ENCODE measurements around the gene SPCS1.

Gene SPCS1

DNA sequence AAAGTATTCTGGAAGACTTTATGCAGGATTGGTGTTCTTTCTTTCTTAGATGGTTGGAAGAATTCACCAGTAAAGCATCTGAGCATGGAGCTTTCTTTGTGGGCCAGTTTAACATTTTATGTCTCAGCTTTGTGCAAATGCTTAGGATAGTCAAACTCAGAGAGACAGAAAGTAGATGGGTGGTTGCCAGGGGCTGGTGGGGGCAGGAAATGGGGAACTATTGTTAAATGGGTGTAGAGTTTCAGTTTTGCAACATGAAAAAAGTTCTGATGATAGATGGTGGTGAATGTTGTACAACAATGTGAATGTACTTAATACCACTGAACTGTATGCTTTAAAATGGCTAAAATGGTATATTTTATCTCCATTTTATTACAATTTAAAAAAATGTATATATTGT lies 24.8 kb downstream of the SPCS1 start:
- H3K4me1 ChIP-seq (ENCODE audit: insufficient read depth, low read length): no peaks in the 10 kb centered on the region
- H3K27me3 ChIP-seq (ENCODE audit: insufficient read depth, low read length, poor library complexity): no peaks in the 10 kb centered on the region
- H2AFZ ChIP-seq (ENCODE audit: low read depth, low read length): no peak overlapping the region
- no peak overlapping the region for H3K9ac ChIP-seq (ENCODE audit: low read depth, low read length)
- H3K9me3 ChIP-seq (ENCODE audit: insufficient read depth, low read length, severe bottlenecking): peaks cover 3% of the 10 kb centered on the region
- H3K4me3 ChIP-seq (ENCODE audit: low read depth in 1 of 2, low read length in 2 of 2): no peak overlapping the region
- no peaks in the 10 kb centered on the region for H4K20me1 ChIP-seq (ENCODE audit: insufficient read depth, low read length)
- no peaks in the 10 kb centered on the region for H3K79me2 ChIP-seq (ENCODE audit: insufficient read depth, low read length)
- peaks cover 53% of the 10 kb centered on the region for H3K36me3 ChIP-seq (ENCODE audit: insufficient read depth, low read length)
- DNase-seq: no peak
- no peak overlapping the region for H3K27ac ChIP-seq (ENCODE audit: low read length)
- TF ChIP-seq EZH2 (IDR thresholded peaks at IDR 0.05; ENCODE audit: borderline replicate concordance, low read depth, low read length, severe bottlenecking): no peak
- TF ChIP-seq, protein P1, sequence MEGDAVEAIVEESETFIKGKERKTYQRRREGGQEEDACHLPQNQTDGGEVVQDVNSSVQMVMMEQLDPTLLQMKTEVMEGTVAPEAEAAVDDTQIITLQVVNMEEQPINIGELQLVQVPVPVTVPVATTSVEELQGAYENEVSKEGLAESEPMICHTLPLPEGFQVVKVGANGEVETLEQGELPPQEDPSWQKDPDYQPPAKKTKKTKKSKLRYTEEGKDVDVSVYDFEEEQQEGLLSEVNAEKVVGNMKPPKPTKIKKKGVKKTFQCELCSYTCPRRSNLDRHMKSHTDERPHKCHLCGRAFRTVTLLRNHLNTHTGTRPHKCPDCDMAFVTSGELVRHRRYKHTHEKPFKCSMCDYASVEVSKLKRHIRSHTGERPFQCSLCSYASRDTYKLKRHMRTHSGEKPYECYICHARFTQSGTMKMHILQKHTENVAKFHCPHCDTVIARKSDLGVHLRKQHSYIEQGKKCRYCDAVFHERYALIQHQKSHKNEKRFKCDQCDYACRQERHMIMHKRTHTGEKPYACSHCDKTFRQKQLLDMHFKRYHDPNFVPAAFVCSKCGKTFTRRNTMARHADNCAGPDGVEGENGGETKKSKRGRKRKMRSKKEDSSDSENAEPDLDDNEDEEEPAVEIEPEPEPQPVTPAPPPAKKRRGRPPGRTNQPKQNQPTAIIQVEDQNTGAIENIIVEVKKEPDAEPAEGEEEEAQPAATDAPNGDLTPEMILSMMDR (IDR thresholded peaks at IDR 0.05; ENCODE audit: borderline replicate concordance, extremely low read depth, low read length, poor library complexity, severe bottlenecking): no peak
- H3K4me2 ChIP-seq (ENCODE audit: insufficient read depth, low read length): no peak overlapping the region
- no peak for ATAC-seq (ENCODE audit: insufficient read depth, low read depth)

DNA sequence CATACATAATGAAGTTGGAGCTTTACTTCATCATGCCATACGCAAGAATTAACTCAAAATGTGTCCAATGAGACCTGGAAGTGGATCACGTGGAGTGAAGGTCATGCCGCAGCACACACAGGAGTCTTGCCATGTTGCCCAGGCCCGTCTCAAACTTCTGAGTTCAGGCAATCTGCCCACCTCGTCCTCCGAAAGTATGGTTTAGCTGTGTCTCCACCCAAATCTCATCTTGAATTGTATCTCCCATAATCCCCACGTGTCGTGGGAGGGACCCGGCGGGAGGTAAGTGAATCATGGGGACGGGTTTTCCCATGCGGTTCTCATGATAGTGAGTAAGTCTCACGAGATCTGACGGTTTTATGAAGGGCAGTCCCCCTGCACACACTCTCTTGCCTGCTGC lies 25.7 kb downstream of the SPCS1 start:
- Histone ChIP-seq H3K9me3 (ENCODE audit: insufficient read depth, low read length, severe bottlenecking) (peaks cover 3% of the 10 kb centered on the region), H3K27ac (ENCODE audit: low read length) (no peak overlapping the region), H3K79me2 (ENCODE audit: insufficient read depth, low read length) (no peaks in the 10 kb centered on the region), H4K20me1 (ENCODE audit: insufficient read depth, low read length) (no peaks in the 10 kb centered on the region), H3K4me1 (ENCODE audit: insufficient read depth, low read length) (no peaks in the 10 kb centered on the region), H3K36me3 (ENCODE audit: insufficient read depth, low read length) (peaks cover 55% of the 10 kb centered on the region), H3K27me3 (ENCODE audit: insufficient read depth, low read length, poor library complexity) (no peaks in the 10 kb centered on the region), H3K9ac (ENCODE audit: low read depth, low read length) (no peak overlapping the region), H3K4me3 (ENCODE audit: low read depth in 1 of 2, low read length in 2 of 2) (no peak overlapping the region), H2AFZ (ENCODE audit: low read depth, low read length) (no peak overlapping the region), H3K4me2 (ENCODE audit: insufficient read depth, low read length) (no peak overlapping the region)
- TF ChIP-seq EZH2 (IDR thresholded peaks at IDR 0.05; ENCODE audit: borderline replicate concordance, low read depth, low read length, severe bottlenecking): no peak
- TF ChIP-seq, protein P1 (IDR thresholded peaks at IDR 0.05; ENCODE audit: borderline replicate concordance, extremely low read depth, low read length, poor library complexity, severe bottlenecking): no peak
- ATAC-seq (ENCODE audit: insufficient read depth, low read depth) (no peak), DNase-seq (no peak)

- no peak overlapping the region for H2AFZ ChIP-seq (ENCODE audit: low read depth, low read length)
- H3K36me3 ChIP-seq (ENCODE audit: insufficient read depth, low read length): peaks cover 59% of the 10 kb centered on the region
- H3K9me3 ChIP-seq (ENCODE audit: insufficient read depth, low read length, severe bottlenecking): peaks cover 3% of the 10 kb centered on the region
- no peak overlapping the region for H3K4me3 ChIP-seq (ENCODE audit: low read depth in 1 of 2, low read length in 2 of 2)
- no peaks in the 10 kb centered on the region for H3K4me1 ChIP-seq (ENCODE audit: insufficient read depth, low read length)
- H3K9ac ChIP-seq (ENCODE audit: low read depth, low read length): no peak overlapping the region
- H3K79me2 ChIP-seq (ENCODE audit: insufficient read depth, low read length): no peaks in the 10 kb centered on the region
- no peaks in the 10 kb centered on the region for H4K20me1 ChIP-seq (ENCODE audit: insufficient read depth, low read length)
- no peak overlapping the region for H3K4me2 ChIP-seq (ENCODE audit: insufficient read depth, low read length)
- TF ChIP-seq, protein P1 (IDR thresholded peaks at IDR 0.05; ENCODE audit: borderline replicate concordance, extremely low read depth, low read length, poor library complexity, severe bottlenecking): no peak
- no peak for TF ChIP-seq EZH2 (IDR thresholded peaks at IDR 0.05; ENCODE audit: borderline replicate concordance, low read depth, low read length, severe bottlenecking)
- no peak overlapping the region for H3K27ac ChIP-seq (ENCODE audit: low read length)
- H3K27me3 ChIP-seq (ENCODE audit: insufficient read depth, low read length, poor library complexity): no peaks in the 10 kb centered on the region
- no peak for DNase-seq
- no peak for ATAC-seq (ENCODE audit: insufficient read depth, low read depth)
Measured at GRCh38 chr3:52733256-52733891, 27.5 kb downstream of the SPCS1 start.

Data from DND-41 (cell line).